ENCODE measurements around the gene PROS1.

PROS1 gene

GRCh38 chr3:93973131-93974126 is at the start of gene PROS1:
Gene PROS1, minus strand, starts transcription at chr3:93973896. Its CDS starts 147 bp downstream, at chr3:93973749.
- peak; percentile 63 to 65 for DNase-seq

GRCh38 chr3:94020293-94020692 is 46.6 kb upstream of the PROS1 start:
- no peak for DNase-seq

GRCh38 chr3:94019659-94020058 is 46.0 kb upstream of the PROS1 start:
- no peak for DNase-seq

- DNase-seq = no peak
Measured at GRCh38 chr3:94015025-94015424, 41.3 kb upstream of the PROS1 start.

GRCh38 chr3:94012185-94012584 is 38.5 kb upstream of the PROS1 start:
- no peak for DNase-seq

GRCh38 chr3:94011233-94011711 is 37.6 kb upstream of the PROS1 start:
- no peak for DNase-seq

GRCh38 chr3:94009608-94010007 is 35.9 kb upstream of the PROS1 start:
- DNase-seq = peak in 1 of 2 experiments; percentile 39

GRCh38 chr3:94008253-94008652 is 34.6 kb upstream of the PROS1 start:
- no peak for DNase-seq

GRCh38 chr3:94004301-94004910 is 30.7 kb upstream of the PROS1 start:
- DNase-seq = peak; percentile 32 to 73

GRCh38 chr3:94001827-94002495 is 28.3 kb upstream of the PROS1 start:
- no peak for DNase-seq

GRCh38 chr3:94001191-94001590 is 27.5 kb upstream of the PROS1 start:
- DNase-seq = no peak

GRCh38 chr3:93994056-93994455 is 20.4 kb upstream of the PROS1 start:
- no peak for DNase-seq

- DNase-seq = no peak
Measured at GRCh38 chr3:93992207-93992606, 18.5 kb upstream of the PROS1 start.

- DNase-seq = no peak
Measured at GRCh38 chr3:93991631-93992030, 17.9 kb upstream of the PROS1 start.

- no peak for DNase-seq
Measured at GRCh38 chr3:93989241-93989640, 15.5 kb upstream of the PROS1 start.

GRCh38 chr3:93988764-93989163 is 15.1 kb upstream of the PROS1 start:
- no peak for DNase-seq

GRCh38 chr3:93988283-93988682 is 14.6 kb upstream of the PROS1 start:
- no peak for DNase-seq

GRCh38 chr3:93984618-93985017 is 10.9 kb upstream of the PROS1 start:
- no peak for DNase-seq

- DNase-seq = no peak
Measured at GRCh38 chr3:93983408-93983807, 9.7 kb upstream of the PROS1 start.

- DNase-seq = no peak
Measured at GRCh38 chr3:93981649-93982048, 8.0 kb upstream of the PROS1 start.

GRCh38 chr3:93979850-93980676 is 6.4 kb upstream of the PROS1 start, which contains the start of gene ARL13B:
Gene ARL13B, plus strand, starts transcription at chr3:93980155. Its CDS starts 269 bp downstream, at chr3:93980424.
- DNase-seq = peak; percentile 99

- DNase-seq = no peak
Measured at GRCh38 chr3:93969997-93970396, 3.7 kb downstream of the PROS1 start.

Data from NCI-H2081 (cell line).